Placental epithelial cell (primary cell): ENCODE data around the gene RAP2A. TPM values are rescaled to one million over a fixed set of nuclear protein-coding genes. Genes with fewer than 3 reads are reported as not detected.

ENCODE experiments used
- small RNA-seq: library from RNA; depleted of rRNA; stranded (forward); fragments of <200 nt; gene quantifications from one replicate; pipeline ENCODE3, GENCODE V24; 2012
- total RNA-seq: library from RNA; depleted of rRNA; stranded (reverse); fragments of >200 nt; gene quantifications from 2 replicates; pipeline ENCODE4 v1.2.3, GENCODE V29; 2012

RAP2A gene
- 20.8 and 27.4 TPM in 2 replicates for total RNA-seq

GRCh38 chr13:97433727-97434396, at the start of gene RAP2A:
Gene RAP2A, plus strand, starts transcription at chr13:97434169. Its CDS starts 302 bp downstream, at chr13:97434471.

Small RNA genes within 50 kb of the gene (small RNA-seq; reads per million reads assigned to genes)
- not detected for gene AL442067.1

Other genes with a start within 250 kb of the RAP2A start
- gene MBNL2, start 211.8 kb upstream of the RAP2A start, total RNA-seq: 69.5 and 114 TPM in 2 replicates